Trophoblast cell (in vitro differentiated cells and primary cell): ENCODE measurements around the gene AZIN2.
"Not testable (repeated sequence)": the region's sequence is repeated elsewhere in the genome, so short reads cannot be mapped to it uniquely, and the experiment has no call there.

Experiments
- DNase-seq, 2 donors: peaks; one replicate each; pipeline ENCODE4 v3.0.0-alpha.2; 2016
- H2AFZ ChIP-seq: 2 replicates; pipeline ENCODE4 v1.6.1; 2013; ENCODE audit warnings: low read length, moderate library complexity, mild to moderate bottlenecking; ENCODE audit not compliant: insufficient read depth, poor library complexity
- H2AK5ac ChIP-seq: 2 replicates; pipeline ENCODE4 v1.6.1; 2013; ENCODE audit warnings: mild to moderate bottlenecking, low read length
- H2BK120ac ChIP-seq: 2 replicates; pipeline ENCODE4 v1.6.1; 2013; ENCODE audit warnings: low read length, mild to moderate bottlenecking, moderate library complexity; ENCODE audit not compliant: insufficient read depth, poor library complexity
- H2BK12ac ChIP-seq: 2 replicates; pipeline ENCODE4 v1.6.1; 2013; ENCODE audit warnings: mild to moderate bottlenecking, low read length, moderate library complexity
- H2BK5ac ChIP-seq: 2 replicates; pipeline ENCODE4 v1.6.1; 2013; ENCODE audit warnings: low read length, low read depth, moderate library complexity, mild to moderate bottlenecking; ENCODE audit not compliant: poor library complexity
- H3K14ac ChIP-seq: 2 replicates; pipeline ENCODE4 v1.6.1; 2013; ENCODE audit warnings: mild to moderate bottlenecking, low read length
- H3K18ac ChIP-seq: 2 replicates; pipeline ENCODE4 v1.6.1; 2013; ENCODE audit warnings: mild to moderate bottlenecking, low read length
- H3K23ac ChIP-seq: 2 replicates; pipeline ENCODE4 v1.6.1; 2013; ENCODE audit warnings: low read length
- H3K27ac ChIP-seq: 2 replicates; pipeline ENCODE4 v1.5.1; 2013; ENCODE audit warnings: low read depth, mild to moderate bottlenecking, inconsistent platforms, low read length, moderate library complexity
- H3K27me3 ChIP-seq: 2 replicates; pipeline ENCODE4 v1.6.1; 2013; ENCODE audit warnings: inconsistent platforms, mild to moderate bottlenecking, low read length, moderate library complexity; ENCODE audit not compliant: insufficient read depth
- H3K36me3 ChIP-seq, 2 experiments: 1 replicate in 1 of 2; 2 replicates in 1 of 2; pipeline ENCODE4 v1.6.1; 2013; ENCODE audit warnings: low read length in 2 of 2, mild to moderate bottlenecking in 2 of 2, moderate library complexity in 1 of 2; ENCODE audit not compliant: insufficient read depth in 2 of 2, control insufficient read depth in 1 of 2
- H3K4ac ChIP-seq: 2 replicates; pipeline ENCODE4 v1.6.1; 2013; ENCODE audit warnings: low read depth, mild to moderate bottlenecking, low read length, moderate library complexity
- H3K4me1 ChIP-seq, 2 experiments: 1 replicate in 1 of 2; 2 replicates in 1 of 2; pipeline ENCODE4 v1.6.1; 2013; ENCODE audit warnings: low read length in 2 of 2, mild to moderate bottlenecking in 2 of 2, moderate library complexity in 1 of 2; ENCODE audit not compliant: insufficient read depth in 2 of 2, control insufficient read depth in 1 of 2
- H3K4me2 ChIP-seq: 2 replicates; pipeline ENCODE4 v1.6.1; 2013; ENCODE audit warnings: inconsistent platforms, mild to moderate bottlenecking, low read length, moderate library complexity
- H3K4me3 ChIP-seq: 2 replicates; pipeline ENCODE4 v1.5.1; 2013; ENCODE audit warnings: mild to moderate bottlenecking, low read depth, low read length, inconsistent platforms
- H3K79me1 ChIP-seq: one replicate; pipeline ENCODE4 v1.6.1; 2013; ENCODE audit warnings: low read length
- H3K79me2 ChIP-seq: 2 replicates; pipeline ENCODE4 v1.6.1; 2013; ENCODE audit warnings: low read length, mild to moderate bottlenecking; ENCODE audit not compliant: control insufficient read depth, insufficient read depth, poor library complexity
- H3K9ac ChIP-seq: 2 replicates; pipeline ENCODE4 v1.6.1; 2013; ENCODE audit warnings: mild to moderate bottlenecking, low read length
- H3K9me3 ChIP-seq: 2 replicates; pipeline ENCODE4 v1.6.1; 2013; ENCODE audit warnings: low read depth, mild to moderate bottlenecking, control low read depth, inconsistent platforms, low read length; ENCODE audit not compliant: insufficient read depth
- H4K12ac ChIP-seq: 2 replicates; pipeline ENCODE4 v1.6.1; 2013; ENCODE audit warnings: low read depth, mild to moderate bottlenecking, low read length, moderate library complexity
- H4K8ac ChIP-seq: 2 replicates; pipeline ENCODE4 v1.6.1; 2013; ENCODE audit warnings: low read depth, mild to moderate bottlenecking, low read length, moderate library complexity
- H4K91ac ChIP-seq: one replicate; pipeline ENCODE4 v1.6.1; 2013; ENCODE audit warnings: low read depth, mild to moderate bottlenecking, low read length, moderate library complexity
- WGBS: extraction: QIAGEN DNeasy Blood & Tissue Kit; methylation state at CpG from one replicate; pipeline ENCODE4 v1.1.7; 2013; ENCODE audit warnings: missing lambda C conversion rate; ENCODE audit not compliant: insufficient read length, insufficient coverage; ENCODE audit errors: extremely low coverage; 5-methylcytosine and 5-hydroxymethylcytosine counted together

AZIN2 gene

GRCh38 chr1:33097762-33098161 lies 16.8 kb downstream of the AZIN2 start:
- WGBS = no CpG with 5 or more reads among the region's 4 CpGs

GRCh38 chr1:33098371-33098770 lies 17.4 kb downstream of the AZIN2 start:
- H3K36me3 ChIP-seq = peaks cover 3 to 6% of the 10 kb centered on the region in 2 experiments
- no peak overlapping the region for H4K8ac ChIP-seq
- H2BK120ac ChIP-seq = no peak overlapping the region
- H2AFZ ChIP-seq = no peak overlapping the region
- H3K4me2 ChIP-seq = no peak overlapping the region
- no peaks in the 10 kb centered on the region for H3K79me2 ChIP-seq
- no peak overlapping the region for H3K4ac ChIP-seq
- no peak overlapping the region for H3K27ac ChIP-seq
- no peaks in the 10 kb centered on the region for H3K27me3 ChIP-seq
- H3K14ac ChIP-seq = no peak overlapping the region
- no peak overlapping the region for H4K12ac ChIP-seq
- DNase-seq = no peak
- H3K23ac ChIP-seq = no peak overlapping the region
- H2AK5ac ChIP-seq = no peak overlapping the region
- no peak overlapping the region for H3K9ac ChIP-seq
- H2BK12ac ChIP-seq = no peak overlapping the region
- no peak overlapping the region for H2BK5ac ChIP-seq
- no peak overlapping the region for H3K4me3 ChIP-seq
- peaks cover 2% of the 10 kb centered on the region for H3K79me1 ChIP-seq
- H3K18ac ChIP-seq = no peak overlapping the region
- no peak overlapping the region for H4K91ac ChIP-seq
- no peaks in the 10 kb centered on the region for H3K9me3 ChIP-seq
- peaks cover 6 to 10% of the 10 kb centered on the region in 2 experiments for H3K4me1 ChIP-seq

More at GRCh38 chr1:33097762-33098161, 16.8 kb downstream of the AZIN2 start:
- no peak overlapping the region for H3K4ac ChIP-seq
- DNase-seq = no peak
- H3K9me3 ChIP-seq = no peaks in the 10 kb centered on the region
- no peak overlapping the region for H2BK5ac ChIP-seq
- no peak overlapping the region for H2BK12ac ChIP-seq
- H3K36me3 ChIP-seq = peaks cover 3 to 6% of the 10 kb centered on the region in 2 experiments
- H3K18ac ChIP-seq = no peak overlapping the region
- H3K4me1 ChIP-seq = peaks cover 6 to 10% of the 10 kb centered on the region in 2 experiments
- no peak overlapping the region for H2BK120ac ChIP-seq
- H2AK5ac ChIP-seq = no peak overlapping the region
- H3K27me3 ChIP-seq = no peaks in the 10 kb centered on the region
- no peak overlapping the region for H3K14ac ChIP-seq
- H3K23ac ChIP-seq = no peak overlapping the region
- no peak overlapping the region for H3K4me2 ChIP-seq
- no peak overlapping the region for H2AFZ ChIP-seq
- H3K27ac ChIP-seq = no peak overlapping the region
- H3K79me1 ChIP-seq = peaks cover 2% of the 10 kb centered on the region
- H4K12ac ChIP-seq = no peak overlapping the region
- no peak overlapping the region for H3K4me3 ChIP-seq
- H4K91ac ChIP-seq = no peak overlapping the region
- no peak overlapping the region for H3K9ac ChIP-seq
- H4K8ac ChIP-seq = no peak overlapping the region
- no peaks in the 10 kb centered on the region for H3K79me2 ChIP-seq

- peaks cover 3 to 6% of the 10 kb centered on the region in 2 experiments for H3K36me3 ChIP-seq
- no peak overlapping the region for H3K18ac ChIP-seq
- H3K14ac ChIP-seq = no peak overlapping the region
- H2AK5ac ChIP-seq = no peak overlapping the region
- H3K4me2 ChIP-seq = peak overlapping the region; percentile 32
- no peak overlapping the region for H3K9ac ChIP-seq
- no peak overlapping the region for H4K8ac ChIP-seq
- DNase-seq = peak; percentile 73 to 85
- H2BK5ac ChIP-seq = no peak overlapping the region
- H2AFZ ChIP-seq = no peak overlapping the region
- no peak overlapping the region for H4K91ac ChIP-seq
- H3K23ac ChIP-seq = no peak overlapping the region
- H3K4me3 ChIP-seq = no peak overlapping the region
- no peaks in the 10 kb centered on the region for H3K79me2 ChIP-seq
- H2BK12ac ChIP-seq = peak overlapping the region; percentile 17
- peak overlapping the region; percentile 44 for H3K27ac ChIP-seq
- no peaks in the 10 kb centered on the region for H3K9me3 ChIP-seq
- peaks cover 6 to 10% of the 10 kb centered on the region in 2 experiments for H3K4me1 ChIP-seq
- H3K27me3 ChIP-seq = no peaks in the 10 kb centered on the region
- peaks cover 2% of the 10 kb centered on the region for H3K79me1 ChIP-seq
- no peak overlapping the region for H2BK120ac ChIP-seq
- H4K12ac ChIP-seq = no peak overlapping the region
- H3K4ac ChIP-seq = no peak overlapping the region
- WGBS = no CpG with 5 or more reads among the region's 13 CpGs
These were observed 18.6 kb downstream of the AZIN2 start for GRCh38 chr1:33099290-33100118.

GRCh38 chr1:33100119-33100415 lies 19.1 kb downstream of the AZIN2 start:
- not testable (repeated sequence) for H3K79me2 ChIP-seq, H3K4me1 ChIP-seq, H2BK120ac ChIP-seq, H3K9ac ChIP-seq, H4K91ac ChIP-seq, H3K79me1 ChIP-seq, H3K9me3 ChIP-seq, H2BK5ac ChIP-seq, H3K4me3 ChIP-seq, H2AFZ ChIP-seq, H3K18ac ChIP-seq, H3K36me3 ChIP-seq, H4K8ac ChIP-seq, H3K27ac ChIP-seq, DNase-seq, H3K27me3 ChIP-seq, H2BK12ac ChIP-seq, H3K4me2 ChIP-seq, H3K4ac ChIP-seq, H4K12ac ChIP-seq, H3K23ac ChIP-seq, H2AK5ac ChIP-seq, H3K14ac ChIP-seq
- WGBS = no CpG with 5 or more reads among the region's 4 CpGs
